ENCODE results near the gene RNF111. TPM values are rescaled to one million over a fixed set of nuclear protein-coding genes. Genes with fewer than 3 reads are reported as not detected.

Gene RNF111
- polyA plus RNA-seq, 2 of the 4 experiments (the other 2 are of a cell fraction): 25.0 to 42.7 TPM

- no peak for DNase-seq (ENCODE audit: low read depth in 1 of 2, low spot score in 1 of 2)
- ATAC-seq: no peak
- no peak overlapping the region for H3K27ac ChIP-seq
- CTCF ChIA-PET: interaction anchor here (1.2 to 1.7 kb wide), 9 partner anchors 11 to 369 kb away, joined by 3 to 7 read pairs (median 4); no protein-coding TSS in a partner anchor
- H3K4me1 ChIP-seq: peaks cover 14% of the 10 kb centered on the region; the same call in 2 of the 3 replicates
- POLR2A ChIA-PET: no interaction called here
- FAIRE-seq: no peak
- H3K9me3 ChIP-seq: no peaks in the 10 kb centered on the region
- no peak overlapping the region for H3K4me2 ChIP-seq
- H3K4me3 ChIP-seq: no peak overlapping the region
- TF ChIP-seq PHF8 (IDR thresholded peaks at IDR 0.05; ENCODE audit: borderline replicate concordance, low read depth) (no peak), CTCF (IDR thresholded peaks at IDR 0.05) (no peak), CHD4 (IDR thresholded peaks at IDR 0.05; ENCODE audit: borderline replicate concordance) (no peak), ZFP36 (IDR thresholded peaks at IDR 0.05; ENCODE audit: borderline replicate concordance, partially characterized antibody) (no peak), HOXB5 (CRISPR knock-in tag; IDR thresholded peaks at IDR 0.05) (no peak), BCL3 (IDR thresholded peaks at IDR 0.05) (no peak), RAD21 (conservative IDR thresholded peaks at IDR 0.05 in 1 of 2, IDR thresholded peaks at IDR 0.05 in 1 of 2) (no peak), KDM5A (IDR thresholded peaks at IDR 0.05) (no peak), RCOR1 (IDR thresholded peaks at IDR 0.05; ENCODE audit: low read depth, low read length) (no peak)
- TF ChIP-seq, protein P1, sequence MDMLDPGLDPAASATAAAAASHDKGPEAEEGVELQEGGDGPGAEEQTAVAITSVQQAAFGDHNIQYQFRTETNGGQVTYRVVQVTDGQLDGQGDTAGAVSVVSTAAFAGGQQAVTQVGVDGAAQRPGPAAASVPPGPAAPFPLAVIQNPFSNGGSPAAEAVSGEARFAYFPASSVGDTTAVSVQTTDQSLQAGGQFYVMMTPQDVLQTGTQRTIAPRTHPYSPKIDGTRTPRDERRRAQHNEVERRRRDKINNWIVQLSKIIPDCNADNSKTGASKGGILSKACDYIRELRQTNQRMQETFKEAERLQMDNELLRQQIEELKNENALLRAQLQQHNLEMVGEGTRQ (IDR thresholded peaks at IDR 0.05): no peak
- TF ChIP-seq, protein P2, sequence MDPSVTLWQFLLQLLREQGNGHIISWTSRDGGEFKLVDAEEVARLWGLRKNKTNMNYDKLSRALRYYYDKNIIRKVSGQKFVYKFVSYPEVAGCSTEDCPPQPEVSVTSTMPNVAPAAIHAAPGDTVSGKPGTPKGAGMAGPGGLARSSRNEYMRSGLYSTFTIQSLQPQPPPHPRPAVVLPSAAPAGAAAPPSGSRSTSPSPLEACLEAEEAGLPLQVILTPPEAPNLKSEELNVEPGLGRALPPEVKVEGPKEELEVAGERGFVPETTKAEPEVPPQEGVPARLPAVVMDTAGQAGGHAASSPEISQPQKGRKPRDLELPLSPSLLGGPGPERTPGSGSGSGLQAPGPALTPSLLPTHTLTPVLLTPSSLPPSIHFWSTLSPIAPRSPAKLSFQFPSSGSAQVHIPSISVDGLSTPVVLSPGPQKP (IDR thresholded peaks at IDR 0.05; ENCODE audit: low read depth, low read length): no peak
- 67% methylated on average over 2 of the region's 2 CpGs for WGBS (ENCODE audit: missing lambda C conversion rate)
Measured at GRCh38 chr15:59137566-59137965, 150.1 kb downstream of the RNF111 start.

- Histone ChIP-seq H3K4me1 (peaks cover 14% of the 10 kb centered on the region; the same call in 2 of the 3 replicates), H3K4me2 (no peak overlapping the region), H3K27ac (no peak overlapping the region), H3K4me3 (no peak overlapping the region), H3K9me3 (no peaks in the 10 kb centered on the region)
- ChIA-PET CTCF (interaction anchor here (0.6 to 1.7 kb wide), 23 partner anchors 9 to 377 kb away, joined by 3 to 7 read pairs (median 3); no protein-coding TSS in a partner anchor), POLR2A (no interaction called here)
- peak; percentile 83 to 86 for DNase-seq (ENCODE audit: low read depth in 1 of 2, low spot score in 1 of 2)
- ATAC-seq: peak; percentile 90
- 57% methylated on average over 7 of the region's 7 CpGs for WGBS (ENCODE audit: missing lambda C conversion rate)
- FAIRE-seq: peak; percentile 61
- TF ChIP-seq ZSCAN20 (CRISPR knock-in tag; IDR thresholded peaks at IDR 0.05) (no peak), JUN (IDR thresholded peaks at IDR 0.05) (no peak), JUNB (IDR thresholded peaks at IDR 0.05) (no peak), CBX8 (IDR thresholded peaks at IDR 0.05) (no peak), CHD4 (IDR thresholded peaks at IDR 0.05; ENCODE audit: borderline replicate concordance) (no peak), REST (IDR thresholded peaks at IDR 0.05) (no peak), MAFK (IDR thresholded peaks at IDR 0.05; ENCODE audit: partially characterized antibody) (no peak), MAZ (IDR thresholded peaks at IDR 0.05; ENCODE audit: borderline replicate concordance, low read depth, low read length) (no peak), SMC3 (IDR thresholded peaks at IDR 0.05) (peak; percentile 72), FOSL2 (IDR thresholded peaks at IDR 0.05) (no peak), FOSL2 (CRISPR knock-in tag; IDR thresholded peaks at IDR 0.05) (no peak), PBX3 (IDR thresholded peaks at IDR 0.05) (no peak), FOSB (CRISPR knock-in tag; IDR thresholded peaks at IDR 0.05) (no peak), RARB (CRISPR knock-in tag; IDR thresholded peaks at IDR 0.05) (no peak), ZNF302 (CRISPR knock-in tag; IDR thresholded peaks at IDR 0.05) (no peak), POLR2A (IDR thresholded peaks at IDR 0.05; ENCODE audit: low read length) (no peak)
- TF ChIP-seq, protein P1 (IDR thresholded peaks at IDR 0.05): no peak
- TF ChIP-seq, protein P3, sequence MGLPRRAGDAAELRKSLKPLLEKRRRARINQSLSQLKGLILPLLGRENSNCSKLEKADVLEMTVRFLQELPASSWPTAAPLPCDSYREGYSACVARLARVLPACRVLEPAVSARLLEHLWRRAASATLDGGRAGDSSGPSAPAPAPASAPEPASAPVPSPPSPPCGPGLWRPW (IDR thresholded peaks at IDR 0.05): no peak
Measured at GRCh38 chr15:59138243-59138642, 150.8 kb downstream of the RNF111 start.
